A549 (cell line): Measurements from ENCODE around the gene UCHL5. TPM values are rescaled to one million over a fixed set of nuclear protein-coding genes. Genes with fewer than 3 reads are reported as not detected.

Source experiments
- ATAC-seq, 2 experiments: fragments of 200-7000 bp in 1 of 2; fragments of >200 bp in 1 of 2; cut with Nextera tagmentation in 1 of 2; cut with Tn5 transposase in 1 of 2; 3 replicates each; pipeline versions ENCODE4 v1.8.0 to v1.9.1; 2018 to 2020; ENCODE audit warnings: mild to moderate bottlenecking in 1 of 2, moderate library complexity in 1 of 2
- CTCF ChIA-PET: fragments of 300-600 bp; sonication (Branson Sonifier 250); formaldehyde crosslinking; extraction: SDS; loops from one replicate; lab custom pipeline; 2021; ENCODE audit warnings: antibody characterized with exemption, inconsistent platforms; lab: Yijun Ruan, JAX
- POLR2A ChIA-PET: fragments of 350-600 bp; formaldehyde crosslinking; extraction: SDS; loops from one replicate; lab custom pipeline; 2021; ENCODE audit warnings: antibody characterized with exemption, inconsistent platforms; lab: Yijun Ruan, JAX
- DNase-seq, 2 experiments: peaks; one replicate each; pipeline versions ENCODE4 v3.0.0 to v3.0.0-alpha.2; 2011 to 2016; ENCODE audit warnings: low read depth in 1 of 2, low spot score in 1 of 2
- FAIRE-seq: peaks from 2 replicates; lab custom pipeline; 2011; peaks lifted over from hg19 to GRCh38; lab: Jason Lieb, UNC
- H3K27ac ChIP-seq, 2 experiments: fragments of >200 bp; sonication (Bioruptor Twin); formaldehyde crosslinking; 3 replicates each; pipeline ENCODE4 v1.5.1; 2016 to 2017
- H3K4me1 ChIP-seq: fragments of >200 bp; sonication (Bioruptor Twin); formaldehyde crosslinking; 3 replicates; pipeline ENCODE4 v1.6.1; 2016
- H3K4me2 ChIP-seq: fragments of >200 bp; sonication (Bioruptor Twin); formaldehyde crosslinking; 3 replicates; pipeline ENCODE4 v1.6.1; 2016
- H3K4me3 ChIP-seq: fragments of >200 bp; sonication (Bioruptor Twin); formaldehyde crosslinking; 3 replicates; pipeline ENCODE4 v1.5.1; 2016
- H3K9me3 ChIP-seq: fragments of >200 bp; sonication (Bioruptor Twin); formaldehyde crosslinking; 3 replicates; pipeline ENCODE4 v1.6.1; 2016
- BHLHE40 ChIP-seq: IDR thresholded peaks from 2 replicates; pipeline ENCODE4 v1.6.1; 2012; ENCODE audit warnings: low read depth, low read length, inconsistent platforms
- CBX2 ChIP-seq: fragments of 200-600 bp; sonication (generic); IDR thresholded peaks from 2 replicates; pipeline ENCODE4 v1.6.1; 2016; ENCODE audit warnings: low read depth, mild to moderate bottlenecking, borderline replicate concordance
- CEBPB ChIP-seq, 2 experiments: fragments of >200 bp in 1 of 2; sonication (Bioruptor Twin) in 1 of 2; formaldehyde crosslinking in 1 of 2; IDR thresholded peaks; 2 replicates each; pipeline ENCODE4 v1.6.1; 2012 to 2016
- CHD2 ChIP-seq: fragments of 150-350 bp; IDR thresholded peaks from 2 replicates; pipeline ENCODE4 v1.6.1; 2014; ENCODE audit warnings: low read length; ENCODE audit not compliant: partially characterized antibody
- EP300 ChIP-seq, 2 experiments: fragments of >200 bp; sonication (Bioruptor Twin); formaldehyde crosslinking; IDR thresholded peaks; 2 replicates in 1 of 2; 3 replicates in 1 of 2; pipeline ENCODE4 v1.6.1; 2016 to 2017
- FOSL2 ChIP-seq, 2 experiments: fragments of 450-650 bp in 1 of 2; fragments of >200 bp in 1 of 2; sonication (Bioruptor Twin) in 1 of 2; formaldehyde crosslinking; IDR thresholded peaks; 2 replicates each; pipeline versions ENCODE4 v1.5.0 to v1.6.1; 2016 to 2020; ENCODE audit warnings: mild to moderate bottlenecking in 1 of 2, moderate library complexity in 1 of 2
- GATA3 ChIP-seq: IDR thresholded peaks from 2 replicates; pipeline ENCODE4 v1.6.1; 2012; ENCODE audit warnings: borderline replicate concordance
- HOXB5 ChIP-seq: fragments of 250-450 bp; sonication (Bioruptor Pico); IDR thresholded peaks from 2 replicates; pipeline ENCODE4 v1.5.0; 2020; ENCODE audit warnings: mild to moderate bottlenecking, moderate library complexity
- JUNB ChIP-seq: fragments of >200 bp; sonication (Bioruptor Twin); formaldehyde crosslinking; IDR thresholded peaks from 2 replicates; pipeline ENCODE4 v1.6.1; 2016
- KDM5A ChIP-seq: fragments of 200-600 bp; sonication (generic); IDR thresholded peaks from 2 replicates; pipeline ENCODE4 v1.6.1; 2016; ENCODE audit warnings: antibody characterized with exemption, mild to moderate bottlenecking
- MAZ ChIP-seq: fragments of 150-350 bp; IDR thresholded peaks from 2 replicates; pipeline ENCODE4 v1.6.1; 2014; ENCODE audit warnings: antibody characterized with exemption, low read depth, low read length, borderline replicate concordance
- NFE2L2 ChIP-seq: fragments of 150-350 bp; conservative IDR thresholded peaks from 2 replicates; pipeline ENCODE4 v1.6.1; 2014; ENCODE audit warnings: low read length
- NPAS2 ChIP-seq: fragments of 250-450 bp; sonication (Bioruptor Pico); IDR thresholded peaks from 2 replicates; pipeline ENCODE4 v1.8.0; 2022; ENCODE audit warnings: mild to moderate bottlenecking, moderate library complexity, borderline replicate concordance
- RAD21 ChIP-seq, 2 experiments: fragments of >200 bp in 1 of 2; sonication (Bioruptor Twin) in 1 of 2; formaldehyde crosslinking in 1 of 2; IDR thresholded peaks in 1 of 2; conservative IDR thresholded peaks in 1 of 2; 2 replicates in 1 of 2; 3 replicates in 1 of 2; pipeline ENCODE4 v1.6.1; 2012 to 2018; ENCODE audit warnings: inconsistent platforms in 1 of 2
- RFX5 ChIP-seq: fragments of 450-650 bp; IDR thresholded peaks from 2 replicates; pipeline ENCODE4 v1.7.1; 2014; ENCODE audit warnings: antibody characterized with exemption, mild to moderate bottlenecking, moderate library complexity
- SREBF2 ChIP-seq: fragments of 450-650 bp; IDR thresholded peaks from 2 replicates; pipeline ENCODE4 v1.6.1; 2014; ENCODE audit warnings: mild to moderate bottlenecking, moderate library complexity
- TFCP2L1 ChIP-seq: fragments of 250-450 bp; sonication (Bioruptor Pico); IDR thresholded peaks from 2 replicates; pipeline ENCODE4 v1.5.0; 2021; ENCODE audit warnings: mild to moderate bottlenecking
- TP53 ChIP-seq: fragments of 250-450 bp; sonication (Bioruptor Pico); IDR thresholded peaks from 2 replicates; pipeline ENCODE4 v1.5.0; 2021; ENCODE audit warnings: mild to moderate bottlenecking, moderate library complexity
- ZC3H11A ChIP-seq: fragments of 450-650 bp; IDR thresholded peaks from 2 replicates; pipeline ENCODE4 v1.6.1; 2014; ENCODE audit warnings: antibody characterized with exemption, mild to moderate bottlenecking
- ZFP36 ChIP-seq: fragments of 450-650 bp; IDR thresholded peaks from 2 replicates; pipeline ENCODE4 v1.6.1; 2014; ENCODE audit warnings: borderline replicate concordance; ENCODE audit not compliant: partially characterized antibody
- WGBS: methylation state at CpG from one replicate; pipeline ENCODE4 v1.1.6; 2017; ENCODE audit errors: missing lambda C conversion rate; 5-methylcytosine and 5-hydroxymethylcytosine counted together
- polyA plus RNA-seq, 4 experiments: library from polyadenylated mRNA; depleted of rRNA in 3 of 4; stranded (reverse); fragments of >200 nt; fragmentation: RNase III in 1 of 4; extraction: RNeasy Plus Mini Kit Qiagen cat#74134 plus additional on column Dnase treatment in 1 of 4; gene quantifications; 2 replicates in 3 of 4; 3 replicates in 1 of 4; pipeline ENCODE4 v1.2.3, GENCODE V29; 2011 to 2017
- TF ChIP-seq, protein P1 (sequence below): fragments of >200 bp; sonication (Bioruptor Twin); formaldehyde crosslinking; IDR thresholded peaks from 2 replicates; pipeline ENCODE4 v1.6.1; 2016
- TF ChIP-seq, protein P2 (sequence below): fragments of 250-450 bp; sonication (Bioruptor Pico); IDR thresholded peaks from 2 replicates; pipeline ENCODE4 v1.5.0; 2021; ENCODE audit warnings: mild to moderate bottlenecking, moderate library complexity, borderline replicate concordance
- TF ChIP-seq, protein P3 (sequence below): IDR thresholded peaks from 2 replicates; pipeline ENCODE4 v1.6.1; 2012
- TF ChIP-seq, protein P4 (sequence below): fragments of >200 bp; sonication (Bioruptor Twin); formaldehyde crosslinking; IDR thresholded peaks from 3 replicates; pipeline ENCODE4 v1.5.1; 2016
- TF ChIP-seq, protein P5 (sequence below): fragments of 150-350 bp; IDR thresholded peaks from 2 replicates; pipeline ENCODE4 v1.6.1; 2014; ENCODE audit warnings: low read depth, mild to moderate bottlenecking, low read length

The UCHL5 gene
- polyA plus RNA-seq, 2 of the 4 experiments (the other 2 are of a cell fraction): 53.0 to 68.3 TPM

DNA sequence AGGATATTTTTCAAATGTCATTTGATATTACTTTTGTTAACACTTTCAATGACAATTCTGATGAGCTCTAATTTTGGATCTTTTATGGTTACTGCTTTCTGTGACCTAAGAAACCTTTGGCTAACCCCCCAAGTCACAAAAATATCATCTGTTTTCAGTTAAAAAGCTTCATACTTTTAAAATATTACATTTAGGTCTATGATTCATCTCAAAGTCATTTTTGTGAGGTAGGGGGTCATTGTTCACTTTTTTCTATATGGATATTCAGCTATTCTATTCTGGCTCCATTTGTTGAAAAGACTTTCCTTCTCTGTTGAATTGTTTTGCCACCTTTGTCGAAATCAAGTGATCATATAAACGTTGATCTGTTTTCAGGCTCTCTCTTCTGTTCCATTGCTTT is 44.8 kb downstream of the UCHL5 start:
- H3K4me3 ChIP-seq: no peak overlapping the region
- no peaks in the 10 kb centered on the region for H3K9me3 ChIP-seq
- DNase-seq (no peak), ATAC-seq (no peak), FAIRE-seq (no peak)
- TF ChIP-seq RFX5 (no peak), NFE2L2 (no peak), KDM5A (no peak), TP53 (CRISPR knock-in tag) (no peak), CEBPB (IDR thresholded peaks at IDR 0.05) (no peak), BHLHE40 (no peak), HOXB5 (CRISPR knock-in tag) (no peak), FOSL2 (IDR thresholded peaks at IDR 0.05) (no peak), FOSL2 (CRISPR knock-in tag; IDR thresholded peaks at IDR 0.05) (no peak)
- TF ChIP-seq, protein P1, sequence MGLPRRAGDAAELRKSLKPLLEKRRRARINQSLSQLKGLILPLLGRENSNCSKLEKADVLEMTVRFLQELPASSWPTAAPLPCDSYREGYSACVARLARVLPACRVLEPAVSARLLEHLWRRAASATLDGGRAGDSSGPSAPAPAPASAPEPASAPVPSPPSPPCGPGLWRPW: no peak
- TF ChIP-seq, protein P2, sequence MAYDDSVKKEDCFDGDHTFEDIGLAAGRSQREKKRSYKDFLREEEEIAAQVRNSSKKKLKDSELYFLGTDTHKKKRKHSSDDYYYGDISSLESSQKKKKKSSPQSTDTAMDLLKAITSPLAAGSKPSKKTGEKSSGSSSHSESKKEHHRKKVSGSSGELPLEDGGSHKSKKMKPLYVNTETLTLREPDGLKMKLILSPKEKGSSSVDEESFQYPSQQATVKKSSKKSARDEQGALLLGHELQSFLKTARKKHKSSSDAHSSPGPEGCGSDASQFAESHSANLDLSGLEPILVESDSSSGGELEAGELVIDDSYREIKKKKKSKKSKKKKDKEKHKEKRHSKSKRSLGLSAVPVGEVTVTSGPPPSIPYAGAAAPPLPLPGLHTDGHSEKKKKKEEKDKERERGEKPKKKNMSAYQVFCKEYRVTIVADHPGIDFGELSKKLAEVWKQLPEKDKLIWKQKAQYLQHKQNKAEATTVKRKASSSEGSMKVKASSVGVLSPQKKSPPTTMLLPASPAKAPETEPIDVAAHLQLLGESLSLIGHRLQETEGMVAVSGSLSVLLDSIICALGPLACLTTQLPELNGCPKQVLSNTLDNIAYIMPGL: no peak
- TF ChIP-seq, protein P3, sequence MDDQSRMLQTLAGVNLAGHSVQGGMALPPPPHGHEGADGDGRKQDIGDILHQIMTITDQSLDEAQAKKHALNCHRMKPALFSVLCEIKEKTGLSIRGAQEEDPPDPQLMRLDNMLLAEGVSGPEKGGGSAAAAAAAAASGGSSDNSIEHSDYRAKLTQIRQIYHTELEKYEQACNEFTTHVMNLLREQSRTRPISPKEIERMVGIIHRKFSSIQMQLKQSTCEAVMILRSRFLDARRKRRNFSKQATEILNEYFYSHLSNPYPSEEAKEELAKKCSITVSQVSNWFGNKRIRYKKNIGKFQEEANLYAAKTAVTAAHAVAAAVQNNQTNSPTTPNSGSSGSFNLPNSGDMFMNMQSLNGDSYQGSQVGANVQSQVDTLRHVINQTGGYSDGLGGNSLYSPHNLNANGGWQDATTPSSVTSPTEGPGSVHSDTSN: no peak
- H3K4me2 ChIP-seq: no peak overlapping the region
- no peak overlapping the region for H3K27ac ChIP-seq
- CTCF ChIA-PET: interaction anchor here (0.8 to 2.7 kb wide), 4 partner anchors 9 to 540 kb away, joined by 3 to 11 read pairs (median 4); no protein-coding TSS in a partner anchor
- WGBS: 86% methylated on average over 2 of the region's 2 CpGs
- POLR2A ChIA-PET: interaction anchor here (1.0 kb wide), 1 partner anchor 207 kb away, joined by 4 read pairs; no protein-coding TSS in a partner anchor
- peaks cover 5% of the 10 kb centered on the region; the same call in 2 of the 3 replicates for H3K4me1 ChIP-seq

DNA sequence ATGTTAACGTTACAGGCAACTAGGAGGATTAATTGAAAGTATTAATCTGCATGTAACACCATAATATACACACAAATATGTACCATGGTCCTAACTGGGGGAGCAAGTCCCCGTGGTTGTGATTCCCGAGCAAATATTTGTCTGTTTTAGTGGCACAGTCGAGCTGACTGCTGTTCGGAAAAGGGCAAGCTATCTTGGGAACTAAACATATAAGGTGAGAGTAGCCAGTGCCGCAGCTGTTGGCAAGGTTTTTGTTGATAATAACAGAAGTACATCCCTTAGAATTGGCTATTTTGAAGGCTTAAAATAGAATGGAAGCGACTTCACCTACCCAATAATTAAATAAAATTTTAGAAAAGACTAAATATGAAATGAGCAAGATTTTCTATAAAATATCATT is 45.5 kb downstream of the UCHL5 start:
- no peak for ATAC-seq
- TF ChIP-seq HOXB5 (CRISPR knock-in tag): no peak
- no peak for TF ChIP-seq FOSL2 (IDR thresholded peaks at IDR 0.05)
- no peak for TF ChIP-seq FOSL2 (CRISPR knock-in tag; IDR thresholded peaks at IDR 0.05)
- no peak for TF ChIP-seq SREBF2
- TF ChIP-seq, protein P4, sequence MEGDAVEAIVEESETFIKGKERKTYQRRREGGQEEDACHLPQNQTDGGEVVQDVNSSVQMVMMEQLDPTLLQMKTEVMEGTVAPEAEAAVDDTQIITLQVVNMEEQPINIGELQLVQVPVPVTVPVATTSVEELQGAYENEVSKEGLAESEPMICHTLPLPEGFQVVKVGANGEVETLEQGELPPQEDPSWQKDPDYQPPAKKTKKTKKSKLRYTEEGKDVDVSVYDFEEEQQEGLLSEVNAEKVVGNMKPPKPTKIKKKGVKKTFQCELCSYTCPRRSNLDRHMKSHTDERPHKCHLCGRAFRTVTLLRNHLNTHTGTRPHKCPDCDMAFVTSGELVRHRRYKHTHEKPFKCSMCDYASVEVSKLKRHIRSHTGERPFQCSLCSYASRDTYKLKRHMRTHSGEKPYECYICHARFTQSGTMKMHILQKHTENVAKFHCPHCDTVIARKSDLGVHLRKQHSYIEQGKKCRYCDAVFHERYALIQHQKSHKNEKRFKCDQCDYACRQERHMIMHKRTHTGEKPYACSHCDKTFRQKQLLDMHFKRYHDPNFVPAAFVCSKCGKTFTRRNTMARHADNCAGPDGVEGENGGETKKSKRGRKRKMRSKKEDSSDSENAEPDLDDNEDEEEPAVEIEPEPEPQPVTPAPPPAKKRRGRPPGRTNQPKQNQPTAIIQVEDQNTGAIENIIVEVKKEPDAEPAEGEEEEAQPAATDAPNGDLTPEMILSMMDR: no peak
- no peak for TF ChIP-seq CBX2
- TF ChIP-seq TFCP2L1: no peak
- TF ChIP-seq, protein P1: no peak
- TF ChIP-seq TP53 (CRISPR knock-in tag): no peak
- no peak for TF ChIP-seq MAZ
- no peak for TF ChIP-seq JUNB
- TF ChIP-seq GATA3: no peak
- TF ChIP-seq, protein P2: no peak
- no peak for TF ChIP-seq BHLHE40
- no peak for TF ChIP-seq CHD2
- TF ChIP-seq RAD21 (conservative IDR thresholded peaks at IDR 0.05 in 1 of 2, IDR thresholded peaks at IDR 0.05 in 1 of 2): no peak
- no peak for TF ChIP-seq ZFP36
- TF ChIP-seq, protein P5, sequence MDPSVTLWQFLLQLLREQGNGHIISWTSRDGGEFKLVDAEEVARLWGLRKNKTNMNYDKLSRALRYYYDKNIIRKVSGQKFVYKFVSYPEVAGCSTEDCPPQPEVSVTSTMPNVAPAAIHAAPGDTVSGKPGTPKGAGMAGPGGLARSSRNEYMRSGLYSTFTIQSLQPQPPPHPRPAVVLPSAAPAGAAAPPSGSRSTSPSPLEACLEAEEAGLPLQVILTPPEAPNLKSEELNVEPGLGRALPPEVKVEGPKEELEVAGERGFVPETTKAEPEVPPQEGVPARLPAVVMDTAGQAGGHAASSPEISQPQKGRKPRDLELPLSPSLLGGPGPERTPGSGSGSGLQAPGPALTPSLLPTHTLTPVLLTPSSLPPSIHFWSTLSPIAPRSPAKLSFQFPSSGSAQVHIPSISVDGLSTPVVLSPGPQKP: no peak
- no peak for TF ChIP-seq ZC3H11A
- no peak for TF ChIP-seq EP300 (IDR thresholded peaks at IDR 0.05)
- TF ChIP-seq NPAS2 (CRISPR knock-in tag): no peak
- ChIA-PET POLR2A (interaction anchor here (1.0 kb wide), 2 partner anchors 204 to 206 kb away, joined by 4 read pairs; no protein-coding TSS in a partner anchor), CTCF (interaction anchor here (0.6 to 2.7 kb wide), 4 partner anchors 16 to 540 kb away, joined by 3 to 11 read pairs (median 4); no protein-coding TSS in a partner anchor)
- Histone ChIP-seq H3K4me3 (no peak overlapping the region), H3K9me3 (no peaks in the 10 kb centered on the region), H3K4me1 (no peaks in the 10 kb centered on the region; the same call in 1 of the 3 replicates), H3K4me2 (no peak overlapping the region), H3K27ac (no peak overlapping the region)
- WGBS: 89% methylated on average over 7 of the region's 7 CpGs
- no peak for FAIRE-seq
- DNase-seq: no peak
